H1 (cell line): ENCODE results near the gene NEB. TPM values are rescaled to one million over a fixed set of nuclear protein-coding genes. Genes with fewer than 3 reads are reported as not detected.
A peak's percentile ranks its signal among the peaks of the same experiment; 100 is the strongest.

Experiments
- CTCF ChIA-PET: fragments of 300-600 bp; sonication (Branson Sonifier 250); formaldehyde crosslinking; loops from one replicate; lab custom pipeline; 2021; ENCODE audit not compliant: partially characterized antibody; lab: Charles Lee
- POLR2A ChIA-PET: fragments of 300-600 bp; sonication (Branson Sonifier 250); formaldehyde crosslinking; loops from one replicate; lab custom pipeline; 2021; ENCODE audit warnings: inconsistent platforms; ENCODE audit not compliant: partially characterized antibody; lab: Charles Lee
- DNase-seq, 2 experiments: peaks; one replicate each; pipeline versions ENCODE4 v3.0.0 to v3.0.0-alpha.2; 2010 to 2022; ENCODE audit warnings: low spot score in 2 of 2, low read depth in 1 of 2, mixed read lengths in 1 of 2
- FAIRE-seq: peaks from 2 replicates; lab custom pipeline; 2011; peaks lifted over from hg19 to GRCh38; lab: Jason Lieb, UNC
- H2AFZ ChIP-seq: 2 replicates; pipeline ENCODE4 v1.8.1; 2012; ENCODE audit warnings: low read length, inconsistent platforms
- H2AK5ac ChIP-seq: 2 replicates; pipeline ENCODE4 v1.6.1; 2013; ENCODE audit warnings: low read depth, low read length
- H2BK120ac ChIP-seq: replicated peaks from 2 replicates; pipeline ENCODE3; 2013; ENCODE audit warnings: low read depth, low read length, inconsistent platforms
- H2BK12ac ChIP-seq: 2 replicates; pipeline ENCODE4 v1.6.1; 2013; ENCODE audit warnings: low read depth, low read length
- H2BK15ac ChIP-seq: 2 replicates; pipeline ENCODE4 v1.6.1; 2013; ENCODE audit warnings: low read length
- H2BK20ac ChIP-seq: 2 replicates; pipeline ENCODE4 v1.6.1; 2013; ENCODE audit warnings: low read length
- H2BK5ac ChIP-seq: 2 replicates; pipeline ENCODE4 v1.6.1; 2013; ENCODE audit warnings: low read depth, low read length
- H3K14ac ChIP-seq: 2 replicates; pipeline ENCODE4 v1.6.1; 2013; ENCODE audit warnings: inconsistent platforms; ENCODE audit not compliant: insufficient read length
- H3K18ac ChIP-seq: 2 replicates; pipeline ENCODE4 v1.6.1; 2013; ENCODE audit warnings: low read length; ENCODE audit errors: extremely low read depth
- H3K23ac ChIP-seq: 2 replicates; pipeline ENCODE4 v1.6.1; 2013; ENCODE audit warnings: inconsistent platforms; ENCODE audit not compliant: insufficient read length
- H3K23me2 ChIP-seq: 2 replicates; pipeline ENCODE4 v1.6.1; 2013; ENCODE audit warnings: low read depth, low read length
- H3K27ac ChIP-seq: 2 replicates; pipeline ENCODE4 v1.6.1; 2011; ENCODE audit warnings: low read depth, low read length, inconsistent platforms
- H3K27me3 ChIP-seq, 4 experiments: replicated peaks in 1 of 4; 1 replicate in 1 of 4; 2 replicates in 3 of 4; pipeline versions ENCODE4 v1.6.1 to v1.8.1; 2011 to 2013; ENCODE audit warnings: low read length in 3 of 4, mild to moderate bottlenecking in 3 of 4, inconsistent platforms in 2 of 4, mixed read lengths in 2 of 4, moderate library complexity in 1 of 4; ENCODE audit not compliant: control insufficient read depth in 3 of 4, insufficient read depth in 3 of 4; ENCODE audit errors: extremely low read depth in 1 of 4
- H3K36me3 ChIP-seq, 4 experiments: 2 replicates each; pipeline versions ENCODE4 v1.6.1 to v1.8.1; 2011 to 2013; ENCODE audit warnings: mild to moderate bottlenecking in 4 of 4, low read length in 3 of 4, moderate library complexity in 2 of 4, control low read depth in 1 of 4, inconsistent platforms in 1 of 4; ENCODE audit not compliant: insufficient read depth in 4 of 4, control insufficient read depth in 2 of 4
- H3K4ac ChIP-seq: replicated peaks from 2 replicates; pipeline ENCODE3; 2013; ENCODE audit warnings: low read length, low read depth, mixed read lengths, inconsistent platforms; ENCODE audit not compliant: insufficient read length
- H3K4me1 ChIP-seq, 4 experiments: replicated peaks in 1 of 4; 1 replicate in 1 of 4; 2 replicates in 3 of 4; pipeline versions ENCODE4 v1.6.1 to v1.8.1; 2011 to 2013; ENCODE audit warnings: low read length in 3 of 4, inconsistent platforms in 2 of 4, mixed read lengths in 1 of 4; ENCODE audit not compliant: insufficient read depth in 4 of 4, control insufficient read depth in 3 of 4
- H3K4me2 ChIP-seq, 2 experiments: 2 replicates each; pipeline versions ENCODE4 v1.6.1 to v1.8.1; 2011 to 2013; ENCODE audit warnings: low read depth in 2 of 2, low read length in 2 of 2, control low read depth in 1 of 2, inconsistent platforms in 1 of 2, mild to moderate bottlenecking in 1 of 2; ENCODE audit not compliant: insufficient read depth in 1 of 2
- H3K4me3 ChIP-seq, 4 experiments: fragments of 200-600, 300-600 bp in 1 of 4; sonication (generic), shearing (Covaris generic), sonication (Bioruptor Twin) in 1 of 4; 2 replicates each; pipeline versions ENCODE4 v1.5.1 to v1.8.1; 2011 to 2016; ENCODE audit warnings: low read length in 4 of 4, low read depth in 3 of 4, control low read depth in 2 of 4, inconsistent platforms in 2 of 4, mild to moderate bottlenecking in 2 of 4, mixed read lengths in 1 of 4, moderate library complexity in 1 of 4; ENCODE audit not compliant: insufficient read depth in 2 of 4; ENCODE audit errors: extremely low read depth in 1 of 4
- H3K56ac ChIP-seq: replicated peaks from 2 replicates; pipeline ENCODE3; 2013; ENCODE audit warnings: low read depth, mild to moderate bottlenecking, mixed read lengths, low read length, inconsistent platforms; ENCODE audit not compliant: insufficient read length
- H3K79me1 ChIP-seq: 2 replicates; pipeline ENCODE4 v1.6.1; 2013; ENCODE audit warnings: low read depth, low read length, control low read depth
- H3K79me2 ChIP-seq, 2 experiments: 2 replicates each; pipeline versions ENCODE4 v1.6.1 to v1.8.1; 2012 to 2013; ENCODE audit warnings: low read length in 2 of 2, mild to moderate bottlenecking in 2 of 2, inconsistent platforms in 1 of 2; ENCODE audit not compliant: insufficient read depth in 2 of 2, control insufficient read depth in 1 of 2
- H3K9ac ChIP-seq, 4 experiments: replicated peaks in 1 of 4; 1 replicate in 1 of 4; 2 replicates in 3 of 4; pipeline versions ENCODE4 v1.6.1 to v1.8.1; 2011 to 2013; ENCODE audit warnings: low read depth in 3 of 4, low read length in 3 of 4, control low read depth in 2 of 4, mild to moderate bottlenecking in 2 of 4, moderate library complexity in 2 of 4, inconsistent platforms in 1 of 4; ENCODE audit errors: extremely low read depth in 1 of 4
- H3K9me3 ChIP-seq, 2 experiments: 2 replicates each; pipeline versions ENCODE4 v1.6.1 to v1.8.1; 2012 to 2013; ENCODE audit warnings: mild to moderate bottlenecking in 2 of 2, moderate library complexity in 2 of 2, control low read depth in 1 of 2, inconsistent platforms in 1 of 2, low read depth in 1 of 2, low read length in 1 of 2, mixed read lengths in 1 of 2; ENCODE audit not compliant: insufficient read depth in 2 of 2
- H4K20me1 ChIP-seq, 2 experiments: replicated peaks in 1 of 2; 2 replicates each; pipeline versions ENCODE3 to v1.8.1; 2011 to 2013; ENCODE audit warnings: inconsistent platforms in 2 of 2, low read length in 2 of 2, mild to moderate bottlenecking in 1 of 2; ENCODE audit not compliant: insufficient read depth in 2 of 2, control insufficient read depth in 1 of 2
- H4K5ac ChIP-seq: 2 replicates; pipeline ENCODE4 v1.6.1; 2013; ENCODE audit warnings: low read length, low read depth, mixed read lengths, inconsistent platforms; ENCODE audit not compliant: insufficient read length
- H4K8ac ChIP-seq: 2 replicates; pipeline ENCODE4 v1.8.0; 2013; ENCODE audit warnings: mild to moderate bottlenecking, moderate library complexity, low read length, inconsistent platforms; ENCODE audit not compliant: insufficient read depth; ENCODE audit errors: extremely low read depth
- H4K91ac ChIP-seq: replicated peaks from 2 replicates; pipeline ENCODE3; 2013; ENCODE audit warnings: low read length, mixed read lengths, inconsistent platforms; ENCODE audit not compliant: insufficient read length
- KDM1A ChIP-seq: fragments of 200-600, 300-600 bp; sonication (generic); IDR thresholded peaks from 2 replicates; pipeline ENCODE4 v1.7.1; 2016; ENCODE audit warnings: mild to moderate bottlenecking, low read length, borderline replicate concordance
- POLR2A ChIP-seq, 2 experiments: IDR thresholded peaks; 1 replicate in 1 of 2; 2 replicates in 1 of 2; pipeline ENCODE4 v1.6.1; 2011; ENCODE audit warnings: low read depth in 2 of 2, low read length in 2 of 2, mild to moderate bottlenecking in 2 of 2; ENCODE audit errors: control extremely low read depth in 1 of 2
- WGBS, 2 experiments: shearing (Covaris generic) in 1 of 2; methylation state at CpG; one replicate each; pipeline versions ENCODE4 v1.1.6 to v1.1.7; 2013 to 2015; ENCODE audit warnings: low lambda C conversion rate in 2 of 2, mixed read lengths in 2 of 2, inconsistent platforms in 1 of 2, low coverage in 1 of 2, missing lambda C conversion rate in 1 of 2; ENCODE audit not compliant: insufficient replicate concordance in 2 of 2, insufficient coverage in 1 of 2, insufficient read length in 1 of 2; ENCODE audit errors: extremely low coverage in 1 of 2, missing lambda C conversion rate in 1 of 2; 5-methylcytosine and 5-hydroxymethylcytosine counted together
- polyA plus RNA-seq, 7 experiments: library from polyadenylated mRNA; depleted of rRNA in 3 of 7; stranded (reverse) in 5 of 7; unstranded in 2 of 7; fragments of >200 nt in 5 of 7; fragments of 200-250 nt in 2 of 7; gene quantifications; 1 replicate in 5 of 7; 2 replicates in 1 of 7; 4 replicates in 1 of 7; pipeline versions ENCODE4 v1.2.1 to v1.2.3, GENCODE V29; 2011 to 2013; ENCODE audit warnings: missing spikeins in 2 of 7, mixed read lengths in 2 of 7
- total RNA-seq: library from RNA; stranded (reverse); fragmentation: NEBNext Ultra II Directional; extraction: Animal tissue kit (Norgen Biotek cat#: 25700); gene quantifications from 2 replicates; pipeline ENCODE4 v1.2.1, GENCODE V29; 2021

Gene NEB
- total and polyA plus RNA-seq, 2 of the 8 experiments (the other 6 are each of a cell fraction or from before 2014, with no cell fraction given) = 1.4 to 2.5 TPM

- no peak overlapping the region for H3K4ac ChIP-seq
- H3K4me3 ChIP-seq = no peak overlapping the region
- no peak overlapping the region for H3K18ac ChIP-seq
- H3K4me2 ChIP-seq = no peak overlapping the region
- H4K5ac ChIP-seq = no peak overlapping the region
- no peak overlapping the region for H3K27ac ChIP-seq
- no peak overlapping the region for H2BK120ac ChIP-seq
- DNase-seq (no peak), FAIRE-seq (no peak)
- H2BK15ac ChIP-seq = no peak overlapping the region
- no peaks in the 10 kb centered on the region for H3K27me3 ChIP-seq
- no peak overlapping the region for H2BK5ac ChIP-seq
- POLR2A ChIA-PET = no interaction called here
- no peaks in the 10 kb centered on the region for H3K79me2 ChIP-seq
- no peak overlapping the region for H3K56ac ChIP-seq
- H3K14ac ChIP-seq = no peak overlapping the region
- H2AK5ac ChIP-seq = no peak overlapping the region
- no peak overlapping the region for H3K23ac ChIP-seq
- no peaks in the 10 kb centered on the region for H3K23me2 ChIP-seq
- WGBS, 2 experiments = 94% methylated on average over 1 of the region's 1 CpG; no CpG with 5 or more reads in 1 of the 2 experiments
- H2BK12ac ChIP-seq = no peak overlapping the region
- no peaks in the 10 kb centered on the region for H3K36me3 ChIP-seq
- H3K9ac ChIP-seq = no peak overlapping the region
- no peaks in the 10 kb centered on the region for H3K79me1 ChIP-seq
- H3K9me3 ChIP-seq = no peaks in the 10 kb centered on the region
- TF ChIP-seq POLR2A (IDR thresholded peaks at IDR 0.05; ENCODE audit: control extremely low read depth in 1 of 2, low read depth in 2 of 2, low read length in 2 of 2) (no peak), KDM1A (0 out of 2 replicates have a peak, but pooled peaks have one; percentile 53)
- H2BK20ac ChIP-seq = no peak overlapping the region
- CTCF ChIA-PET = interaction anchor here (1.3 to 1.7 kb wide), 2 partner anchors 11 to 22 kb away, joined by 3 to 4 read pairs; no protein-coding TSS in a partner anchor
- peaks cover 0 to 4% (median 0%) of the 10 kb centered on the region in 4 experiments; a peak in 1 of 7 replicates for H3K4me1 ChIP-seq
- H4K91ac ChIP-seq = no peak overlapping the region
- H2AFZ ChIP-seq = no peak overlapping the region
- H4K20me1 ChIP-seq = no peaks in the 10 kb centered on the region
- no peak overlapping the region for H4K8ac ChIP-seq
Observed at GRCh38 chr2:151769606-151770005, 35.3 kb upstream of the NEB start.
